PC-3 (cell line): ENCODE data around the gene ADAMTS16. TPM values are rescaled to one million over a fixed set of nuclear protein-coding genes. Genes with fewer than 3 reads are reported as not detected.

Experiments
- ATAC-seq: fragments of 200-7000 bp; cut with Tn5 transposase; 2 replicates; pipeline ENCODE4 v1.9.1; 2020; ENCODE audit warnings: mild to moderate bottlenecking, moderate library complexity
- BruUV-seq: library from RNA; stranded (reverse); fragments of 400-500 nt; replicated peaks from 2 replicates; lab custom pipeline; 2021; lab: Mats Ljungman, UMichigan
- CTCF ChIA-PET: fragments of 300-600 bp; sonication (Branson Sonifier 250); formaldehyde crosslinking; loops from one replicate; lab custom pipeline; 2022; ENCODE audit warnings: antibody characterized with exemption; lab: Charles Lee
- POLR2A ChIA-PET: fragments of 300-600 bp; sonication (Branson Sonifier 250); formaldehyde crosslinking; loops from one replicate; lab custom pipeline; 2022; ENCODE audit warnings: antibody characterized with exemption; ENCODE audit not compliant: unreplicated experiment; lab: Charles Lee
- DNase-seq: peaks from one replicate; pipeline ENCODE4 v3.0.0-alpha.2; 2015
- H2AFZ ChIP-seq: fragments of 300-600 bp; sonication (generic); 2 replicates; pipeline ENCODE4 v1.6.0; 2016; ENCODE audit warnings: antibody characterized with exemption, low read length
- H3F3A ChIP-seq: fragments of 300-600 bp; sonication (generic); one replicate; pipeline ENCODE4 v1.6.0; 2017; ENCODE audit warnings: antibody characterized with exemption, low read length, control low read depth, mild to moderate bottlenecking; ENCODE audit not compliant: unreplicated experiment
- H3K27ac ChIP-seq: fragments of 300-600 bp; sonication (generic); 2 replicates; pipeline ENCODE4 v1.5.1; 2016; ENCODE audit warnings: mild to moderate bottlenecking, low read length
- H3K27me3 ChIP-seq: fragments of 300-600 bp; sonication (generic); 2 replicates; pipeline ENCODE4 v1.6.1; 2016; ENCODE audit warnings: low read length, mixed read lengths
- H3K36me3 ChIP-seq: fragments of 300-600 bp; sonication (generic); 2 replicates; pipeline ENCODE4 v1.6.1; 2016; ENCODE audit warnings: low read depth, mixed run types, low read length, mixed read lengths
- H3K4me1 ChIP-seq: fragments of 300-600 bp; sonication (generic); 2 replicates; pipeline ENCODE4 v1.5.1; 2016; ENCODE audit warnings: low read length; ENCODE audit not compliant: insufficient read depth
- H3K4me2 ChIP-seq: fragments of 300-600 bp; sonication (generic); 2 replicates; pipeline ENCODE4 v1.6.0; 2016; ENCODE audit warnings: low read length
- H3K4me3 ChIP-seq: fragments of 300-600 bp; sonication (generic); 2 replicates; pipeline ENCODE4 v1.5.1; 2016; ENCODE audit warnings: mild to moderate bottlenecking, low read length, mixed read lengths
- H3K79me2 ChIP-seq: fragments of 300-600 bp; sonication (generic); 2 replicates; pipeline ENCODE4 v1.6.1; 2017; ENCODE audit warnings: low read length, mixed read lengths
- H3K9ac ChIP-seq: fragments of 300-600 bp; sonication (generic); 2 replicates; pipeline ENCODE4 v1.6.0; 2016; ENCODE audit warnings: mild to moderate bottlenecking, low read length
- H3K9me2 ChIP-seq: fragments of 300-600 bp; sonication (generic); replicated peaks from 2 replicates; pipeline ENCODE4 v1.6.1; 2016; ENCODE audit warnings: mixed run types, low read length, mixed read lengths
- H3K9me3 ChIP-seq: fragments of 300-600 bp; sonication (generic); 2 replicates; pipeline ENCODE4 v1.6.1; 2016; ENCODE audit warnings: low read length, mixed read lengths
- H4K20me1 ChIP-seq: fragments of 300-600 bp; sonication (generic); 2 replicates; pipeline ENCODE4 v1.6.1; 2016; ENCODE audit warnings: low read length, mixed read lengths
- EZH2 ChIP-seq: fragments of 300-600 bp; sonication (generic); IDR thresholded peaks from one replicate; pipeline ENCODE4 v1.6.1; 2017; ENCODE audit warnings: antibody characterized with exemption, mild to moderate bottlenecking, low read length; ENCODE audit not compliant: unreplicated experiment
- EZH2phosphoT487 ChIP-seq: fragments of 300-600 bp; sonication (generic); IDR thresholded peaks from 2 replicates; pipeline ENCODE4 v1.6.1; 2018; ENCODE audit warnings: mild to moderate bottlenecking, antibody characterized with exemption, low read length, borderline replicate concordance
- intact Hi-C: fragments of 100-400 bp; cut with micrococcal nuclease; formaldehyde crosslinking; loops from 2 replicates; pipeline ENCODE4 v1.9.0; 2023
- total RNA-seq: library from RNA; depleted of rRNA; stranded (reverse); fragments of >200 nt; gene quantifications from 2 replicates; pipeline ENCODE4 v1.2.3, GENCODE V29; 2014
- TF ChIP-seq, protein P1 (sequence below): fragments of 300-600 bp; sonication (generic); conservative IDR thresholded peaks from 2 replicates; pipeline ENCODE4 v1.5.1; 2017; ENCODE audit warnings: antibody characterized with exemption, low read depth, mild to moderate bottlenecking, low read length

Gene ADAMTS16
- total RNA-seq, 1 experiment from 2014 or later: 1.7 TPM

DNA sequence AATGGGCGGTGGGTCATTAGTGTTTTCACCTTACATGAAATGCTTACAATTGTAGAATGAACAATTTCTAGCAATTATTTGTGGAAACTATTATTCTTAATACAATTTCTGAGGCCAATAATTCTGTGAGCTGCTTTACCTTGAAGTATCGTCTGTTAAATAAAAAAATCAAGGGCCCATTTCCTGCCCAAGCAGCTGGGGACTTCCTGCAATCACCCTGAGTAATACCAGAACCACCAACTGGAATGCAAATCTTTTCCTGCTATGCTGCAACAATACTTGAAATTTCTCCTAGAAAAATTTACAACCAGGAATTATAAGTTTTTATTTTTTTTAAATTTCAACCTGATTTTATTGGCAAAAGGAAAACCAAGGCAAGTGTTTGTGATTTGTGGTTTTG, 52.6 kb downstream of the ADAMTS16 start:
- Histone ChIP-seq H3K27ac (no peak overlapping the region), H3K9me3 (no peaks in the 10 kb centered on the region), H3K4me3 (no peak overlapping the region), H3K79me2 (no peaks in the 10 kb centered on the region), H4K20me1 (no peaks in the 10 kb centered on the region), H3K36me3 (no peaks in the 10 kb centered on the region), H2AFZ (no peak overlapping the region), H3F3A (no peaks in the 10 kb centered on the region), H3K4me1 (no peaks in the 10 kb centered on the region), H3K4me2 (no peak overlapping the region), H3K9me2 (no peaks in the 10 kb centered on the region), H3K9ac (no peak overlapping the region), H3K27me3 (no peaks in the 10 kb centered on the region)
- TF ChIP-seq, protein P1, sequence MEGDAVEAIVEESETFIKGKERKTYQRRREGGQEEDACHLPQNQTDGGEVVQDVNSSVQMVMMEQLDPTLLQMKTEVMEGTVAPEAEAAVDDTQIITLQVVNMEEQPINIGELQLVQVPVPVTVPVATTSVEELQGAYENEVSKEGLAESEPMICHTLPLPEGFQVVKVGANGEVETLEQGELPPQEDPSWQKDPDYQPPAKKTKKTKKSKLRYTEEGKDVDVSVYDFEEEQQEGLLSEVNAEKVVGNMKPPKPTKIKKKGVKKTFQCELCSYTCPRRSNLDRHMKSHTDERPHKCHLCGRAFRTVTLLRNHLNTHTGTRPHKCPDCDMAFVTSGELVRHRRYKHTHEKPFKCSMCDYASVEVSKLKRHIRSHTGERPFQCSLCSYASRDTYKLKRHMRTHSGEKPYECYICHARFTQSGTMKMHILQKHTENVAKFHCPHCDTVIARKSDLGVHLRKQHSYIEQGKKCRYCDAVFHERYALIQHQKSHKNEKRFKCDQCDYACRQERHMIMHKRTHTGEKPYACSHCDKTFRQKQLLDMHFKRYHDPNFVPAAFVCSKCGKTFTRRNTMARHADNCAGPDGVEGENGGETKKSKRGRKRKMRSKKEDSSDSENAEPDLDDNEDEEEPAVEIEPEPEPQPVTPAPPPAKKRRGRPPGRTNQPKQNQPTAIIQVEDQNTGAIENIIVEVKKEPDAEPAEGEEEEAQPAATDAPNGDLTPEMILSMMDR: no peak
- TF ChIP-seq EZH2: no peak
- no peak for TF ChIP-seq EZH2phosphoT487
- BruUV-seq: no TSS peak
- POLR2A ChIA-PET: no interaction called here
- CTCF ChIA-PET: no interaction called here
- ATAC-seq (no peak), DNase-seq (no peak)
- intact Hi-C loops: no loop called here

DNA sequence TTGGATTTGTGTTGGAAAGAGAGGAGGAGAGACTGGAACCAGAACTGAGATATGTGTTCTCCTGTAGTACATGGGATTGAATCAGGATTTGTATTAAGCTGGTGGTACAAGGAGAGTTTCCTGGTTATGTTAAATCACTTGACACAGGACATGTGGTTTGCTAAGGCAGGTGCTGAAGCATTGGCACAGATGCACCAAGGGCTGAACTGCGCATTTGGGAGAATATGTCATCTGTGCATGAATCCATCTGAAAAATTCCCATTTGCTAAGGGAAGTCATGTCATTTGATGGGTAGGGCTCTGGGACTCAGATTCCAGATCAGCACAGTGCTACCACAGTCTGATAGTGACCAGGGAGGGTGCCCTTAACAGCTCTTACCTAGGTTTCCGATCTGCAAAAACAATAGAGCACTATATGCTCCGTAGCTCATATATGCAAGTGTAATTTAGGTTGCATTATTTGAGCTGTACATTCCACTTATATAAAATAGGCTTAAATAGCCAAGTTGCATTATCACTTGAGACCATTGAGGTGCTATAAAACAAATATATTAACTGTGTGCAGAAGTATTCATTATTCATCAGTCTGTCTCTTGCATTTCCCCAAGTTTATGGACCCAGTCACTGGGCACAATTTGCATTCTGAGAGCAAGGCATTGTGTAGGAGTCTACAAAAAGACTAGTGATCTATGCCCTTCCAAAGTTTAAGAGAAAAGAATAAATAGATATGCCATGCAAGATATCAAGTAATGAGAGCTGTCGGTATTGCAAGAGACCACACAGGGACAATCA, 55.2 kb downstream of the ADAMTS16 start:
- Histone ChIP-seq H2AFZ (no peak overlapping the region), H3K4me2 (no peak overlapping the region), H4K20me1 (no peaks in the 10 kb centered on the region), H3F3A (no peaks in the 10 kb centered on the region), H3K27me3 (no peaks in the 10 kb centered on the region), H3K79me2 (no peaks in the 10 kb centered on the region), H3K36me3 (no peaks in the 10 kb centered on the region), H3K4me1 (no peaks in the 10 kb centered on the region), H3K9me2 (no peaks in the 10 kb centered on the region; the same call in 1 of the 2 replicates), H3K4me3 (no peak overlapping the region), H3K27ac (no peak overlapping the region), H3K9ac (no peak overlapping the region), H3K9me3 (no peaks in the 10 kb centered on the region)
- ATAC-seq: no peak
- TF ChIP-seq, protein P1: no peak
- no peak for TF ChIP-seq EZH2phosphoT487
- TF ChIP-seq EZH2: no peak
- intact Hi-C loops: no loop called here
- DNase-seq: no peak
- ChIA-PET POLR2A (no interaction called here), CTCF (no interaction called here)
- no TSS peak for BruUV-seq

DNA sequence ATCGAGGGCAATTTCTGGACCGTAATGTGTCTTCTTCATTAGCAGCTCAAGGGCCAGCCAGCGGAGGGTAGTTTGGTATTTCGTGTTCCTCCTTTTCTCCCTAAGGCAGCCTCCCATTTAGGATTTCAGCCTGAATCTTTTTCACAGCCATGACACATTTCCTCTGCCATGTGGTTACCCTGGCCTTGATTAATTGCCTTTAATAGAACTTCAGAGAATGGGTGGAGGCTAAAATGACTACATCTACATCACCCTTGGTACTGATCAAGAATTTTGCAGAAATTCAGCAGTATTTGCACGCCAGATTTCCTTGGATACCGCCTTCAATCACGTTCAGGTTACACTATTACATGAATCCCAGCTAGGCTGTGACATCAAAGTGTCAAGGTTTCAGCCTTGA, 58.0 kb downstream of the ADAMTS16 start:
- H3K4me3 ChIP-seq: no peak overlapping the region
- ATAC-seq (no peak), DNase-seq (no peak)
- no peaks in the 10 kb centered on the region for H3K36me3 ChIP-seq
- no peak overlapping the region for H2AFZ ChIP-seq
- H3K9ac ChIP-seq: no peak overlapping the region
- H3K4me2 ChIP-seq: no peak overlapping the region
- no peaks in the 10 kb centered on the region for H3K4me1 ChIP-seq
- H3F3A ChIP-seq: no peaks in the 10 kb centered on the region
- POLR2A ChIA-PET: no interaction called here
- BruUV-seq: no TSS peak
- H3K27ac ChIP-seq: no peak overlapping the region
- no peaks in the 10 kb centered on the region; the same call in 1 of the 2 replicates for H3K9me2 ChIP-seq
- no peaks in the 10 kb centered on the region for H3K9me3 ChIP-seq
- intact Hi-C loops: no loop called here
- H4K20me1 ChIP-seq: no peaks in the 10 kb centered on the region
- CTCF ChIA-PET: no interaction called here
- H3K27me3 ChIP-seq: no peaks in the 10 kb centered on the region
- TF ChIP-seq, protein P1: no peak
- no peak for TF ChIP-seq EZH2
- TF ChIP-seq EZH2phosphoT487: no peak
- H3K79me2 ChIP-seq: no peaks in the 10 kb centered on the region
